Posterior cingulate gyrus (tissue), 11 donors: ENCODE results near the gene ANGEL1.

Experiments used
- DNase-seq, 10 donors: peaks; one replicate each; pipeline versions ENCODE4 v3.0.0 to v3.0.0-alpha.2; 2020 to 2021; ENCODE audit warnings: mixed read lengths in 3 of 10
- intact Hi-C: fragments of 100-400 bp; cut with DNase I; formaldehyde crosslinking; loops from one replicate; pipeline ENCODE4 v1.15.1; 2023

The ANGEL1 gene

GRCh38 chr14:76826122-76826521 is 13.4 kb upstream of the ANGEL1 start, which contains the start of gene LRRC74A:
LRRC74A (plus strand) TSS chr14:76826408; CDS start chr14:76826698, 290 bp downstream.
- intact Hi-C loops: no loop called here
- no peak for DNase-seq

GRCh38 chr14:76820700-76821099 is 8.0 kb upstream of the ANGEL1 start:
- DNase-seq: no peak

GRCh38 chr14:76814726-76815645 is 2.3 kb upstream of the ANGEL1 start:
- no peak for DNase-seq
- intact Hi-C loops: loop anchor here (10.0 kb wide), 1 partner anchor 60 kb away; no protein-coding TSS in a partner anchor

More at GRCh38 chr14:76820700-76821099, 8.0 kb upstream of the ANGEL1 start:
- intact Hi-C loops: no loop called here

GRCh38 chr14:76812093-76812421 is 625 bp downstream of the ANGEL1 start:
- intact Hi-C loops: loop anchor here (1.0 to 10.0 kb wide), 3 partner anchors 17 to 63 kb away; no protein-coding TSS in a partner anchor
- DNase-seq: no peak

GRCh38 chr14:76811561-76811960 is 1.1 kb downstream of the ANGEL1 start:
- no peak for DNase-seq
- intact Hi-C loops: loop anchor here (1.0 to 10.0 kb wide), 2 partner anchors 63 to 101 kb away; no protein-coding TSS in a partner anchor

GRCh38 chr14:76810953-76811400 is 1.7 kb downstream of the ANGEL1 start:
- DNase-seq: peak in 3 of 10 donors; percentile 17 to 46 (median 32)
- intact Hi-C loops: loop anchor here (1.0 to 10.0 kb wide), 2 partner anchors 64 to 101 kb away; no protein-coding TSS in a partner anchor

- DNase-seq: no peak
- intact Hi-C loops: loop anchor here (10.0 kb wide), 1 partner anchor 64 kb away; no protein-coding TSS in a partner anchor
Observed at GRCh38 chr14:76810525-76810924, 2.2 kb downstream of the ANGEL1 start.

- intact Hi-C loops: no loop called here
- no peak for DNase-seq
Observed at GRCh38 chr14:76808990-76809389, 3.7 kb downstream of the ANGEL1 start.

GRCh38 chr14:76808011-76808410 is 4.7 kb downstream of the ANGEL1 start:
- intact Hi-C loops: no loop called here

GRCh38 chr14:76806446-76806845 is 6.2 kb downstream of the ANGEL1 start:
- DNase-seq: no peak
- intact Hi-C loops: no loop called here

More at GRCh38 chr14:76808011-76808410, 4.7 kb downstream of the ANGEL1 start:
- no peak for DNase-seq

- DNase-seq: no peak
- intact Hi-C loops: no loop called here
Observed at GRCh38 chr14:76793956-76794355, 18.7 kb downstream of the ANGEL1 start.

GRCh38 chr14:76793324-76793723 is 19.4 kb downstream of the ANGEL1 start:
- intact Hi-C loops: no loop called here
- no peak for DNase-seq

GRCh38 chr14:76792422-76792821 is 20.3 kb downstream of the ANGEL1 start:
- intact Hi-C loops: no loop called here
- DNase-seq: no peak

- peak in 5 of 10 donors; percentile 47 to 92 (median 81) for DNase-seq
- intact Hi-C loops: no loop called here
Observed at GRCh38 chr14:76786601-76787000, 26.1 kb downstream of the ANGEL1 start.

- intact Hi-C loops: loop anchor here (1.0 kb wide), 1 partner anchor 75 kb away; no protein-coding TSS in a partner anchor
Observed at GRCh38 chr14:76784881-76785280, 27.8 kb downstream of the ANGEL1 start.

GRCh38 chr14:76784266-76784874 is 28.3 kb downstream of the ANGEL1 start:
- intact Hi-C loops: loop anchor here (1.0 kb wide), 1 partner anchor 74 kb away; no protein-coding TSS in a partner anchor
- peak in 1 of 10 donors; percentile 67 for DNase-seq

More at GRCh38 chr14:76784881-76785280, 27.8 kb downstream of the ANGEL1 start:
- peak in 8 of 10 donors; percentile 76 to 97 (median 84) for DNase-seq

- peak in 4 of 10 donors; percentile 40 to 82 (median 76) for DNase-seq
- intact Hi-C loops: no loop called here
Observed at GRCh38 chr14:76782885-76783566, 29.7 kb downstream of the ANGEL1 start.

GRCh38 chr14:76782115-76782884 is 30.4 kb downstream of the ANGEL1 start:
- intact Hi-C loops: no loop called here
- peak in 2 of 10 donors; percentile 72 to 83 for DNase-seq

- DNase-seq: peak in 2 of 10 donors; percentile 54
- intact Hi-C loops: no loop called here
Observed at GRCh38 chr14:76781648-76782051, 31.0 kb downstream of the ANGEL1 start.
